ENCODE results near the gene C1orf210.

The C1orf210 gene

GRCh38 chr1:43246466-43247213, 38.7 kb downstream of the C1orf210 start:
- DNase-seq: no peak

DNA sequence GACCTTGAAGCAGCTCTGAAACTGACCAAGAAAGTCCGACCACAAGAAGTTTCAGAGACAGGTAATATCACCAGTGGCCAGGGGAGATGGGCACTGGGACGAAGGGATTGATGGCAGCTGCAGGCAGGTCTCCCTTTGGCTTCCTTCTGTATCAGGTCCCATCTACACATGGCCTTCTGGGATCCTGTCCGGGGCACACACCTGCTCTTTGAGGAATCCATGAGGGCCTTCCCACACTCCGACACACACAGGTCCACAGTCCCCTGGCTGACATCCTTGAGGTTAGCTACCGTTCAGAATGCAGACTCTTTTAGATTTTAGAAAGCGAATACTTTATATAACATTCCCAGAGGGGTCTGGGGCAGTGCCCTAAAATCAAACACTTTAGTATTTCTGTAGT, 42.1 kb downstream of the C1orf210 start:
- DNase-seq: no peak

DNA sequence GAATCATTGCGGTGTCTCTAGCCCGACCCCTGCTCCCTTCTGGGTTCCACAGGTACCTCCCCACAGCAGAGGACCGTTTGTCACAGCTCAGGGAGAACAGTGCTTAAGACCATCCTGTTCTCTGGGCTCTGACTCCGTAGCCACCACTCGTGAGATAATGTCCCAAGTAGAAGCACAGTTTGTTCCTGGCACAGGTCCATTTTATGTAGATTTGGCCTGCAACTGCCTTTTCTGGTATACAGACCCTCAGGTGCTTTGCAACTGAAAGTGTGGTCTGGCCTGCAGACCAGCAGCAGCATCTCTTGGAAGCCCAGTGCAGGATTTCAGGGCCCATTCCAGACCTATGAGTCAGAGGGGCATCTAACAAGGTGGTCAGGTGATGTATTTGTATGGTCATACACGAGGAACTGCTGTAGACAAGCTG, 44.0 kb downstream of the C1orf210 start:
- DNase-seq: peak; percentile 12

DNA sequence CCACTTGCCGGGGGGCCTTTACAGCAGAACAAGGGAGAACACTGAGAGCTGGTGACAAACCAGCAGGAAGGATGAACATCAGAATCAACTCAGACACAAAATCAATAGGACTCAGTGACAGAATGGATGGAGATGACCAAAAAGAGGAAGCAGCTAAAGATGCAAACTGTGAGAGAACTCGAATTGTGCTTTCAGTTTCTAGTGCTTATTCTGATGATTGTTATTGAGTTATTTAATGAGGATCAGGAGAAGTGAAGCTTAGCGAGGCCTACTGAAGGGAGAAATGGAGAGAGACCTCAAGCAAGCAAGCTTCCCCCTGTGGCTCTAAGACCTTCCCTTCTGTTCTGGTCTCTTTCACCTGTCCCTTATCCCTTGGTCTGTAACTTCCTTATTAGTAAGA, 45.9 kb downstream of the C1orf210 start:
- no peak for DNase-seq

GRCh38 chr1:43238991-43239469, 46.4 kb downstream of the C1orf210 start:
- DNase-seq: no peak

DNA sequence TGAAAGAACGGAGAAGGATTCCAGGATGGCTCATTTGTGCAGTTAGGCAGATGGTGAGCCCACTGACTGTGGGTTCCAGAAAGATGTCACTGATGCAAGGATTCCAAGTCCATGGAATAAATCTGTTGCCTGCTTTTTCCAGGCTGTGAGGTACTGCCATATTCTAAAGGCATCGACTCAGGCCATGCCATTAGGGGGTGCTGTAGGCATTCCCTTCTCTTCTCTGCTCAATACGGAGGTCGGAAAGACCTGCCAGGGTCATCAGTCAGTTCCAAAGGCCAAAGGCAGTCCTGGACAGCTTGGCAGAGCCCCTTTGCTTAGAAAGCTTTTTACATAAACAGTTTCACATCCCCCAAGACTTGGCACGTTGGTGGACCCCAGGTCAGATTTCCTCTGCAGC, 47.3 kb downstream of the C1orf210 start:
- peak; percentile 47 for DNase-seq

DNA sequence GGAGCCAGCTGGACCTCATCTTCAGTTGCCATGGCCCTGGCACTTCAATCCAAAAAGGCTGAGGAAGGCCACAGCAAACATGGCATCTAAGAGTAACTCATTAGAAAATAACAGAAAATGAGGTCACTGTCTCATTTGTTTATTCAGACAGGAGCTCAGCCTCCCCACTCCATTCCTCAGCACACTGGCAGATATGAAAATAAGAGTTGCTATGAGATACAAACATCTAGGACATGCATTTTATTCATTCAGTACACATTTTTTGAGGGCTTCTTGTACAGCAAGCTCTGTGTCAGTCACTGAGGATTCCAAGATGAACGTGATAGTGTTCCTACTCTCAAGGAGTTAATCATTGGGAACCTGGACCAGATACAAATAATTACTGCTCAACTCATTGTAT, 48.3 kb downstream of the C1orf210 start:
- DNase-seq: no peak

DNA sequence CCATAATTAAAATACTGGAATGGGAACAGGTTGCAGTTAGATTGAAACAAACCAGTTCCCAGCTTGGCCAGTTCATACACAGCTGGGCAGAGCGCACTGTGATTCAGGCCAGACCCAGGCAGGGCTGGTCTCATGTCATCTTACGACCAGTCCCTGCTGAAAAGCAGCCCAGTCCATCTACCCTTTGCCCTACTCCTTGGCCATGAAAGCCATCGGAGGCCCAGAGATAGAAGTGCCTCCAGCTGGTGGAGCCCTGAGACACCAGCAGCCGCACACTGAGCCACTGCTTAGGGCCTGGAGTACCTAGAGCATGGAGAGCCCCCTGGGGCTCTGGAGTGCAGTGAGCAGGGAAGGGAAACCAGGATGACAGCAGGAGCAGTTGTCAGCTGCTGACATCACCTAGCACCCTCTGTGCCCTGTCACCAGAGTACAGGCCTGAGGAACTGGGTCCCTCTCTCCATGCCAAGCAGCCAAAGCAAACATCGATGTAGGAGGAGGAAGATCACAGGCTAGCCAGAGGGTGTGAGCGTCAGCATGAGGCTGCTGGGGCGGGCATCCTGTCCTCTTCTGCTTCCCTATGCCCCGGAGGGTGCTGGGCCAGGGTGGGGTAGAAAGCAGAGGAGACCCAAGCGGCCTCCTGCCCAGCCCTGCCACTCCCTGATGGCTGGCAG, 49.8 kb downstream of the C1orf210 start:
- DNase-seq: no peak

- no peak for DNase-seq
Measured at GRCh38 chr1:43235040-43235439, 50.3 kb downstream of the C1orf210 start.

DNA sequence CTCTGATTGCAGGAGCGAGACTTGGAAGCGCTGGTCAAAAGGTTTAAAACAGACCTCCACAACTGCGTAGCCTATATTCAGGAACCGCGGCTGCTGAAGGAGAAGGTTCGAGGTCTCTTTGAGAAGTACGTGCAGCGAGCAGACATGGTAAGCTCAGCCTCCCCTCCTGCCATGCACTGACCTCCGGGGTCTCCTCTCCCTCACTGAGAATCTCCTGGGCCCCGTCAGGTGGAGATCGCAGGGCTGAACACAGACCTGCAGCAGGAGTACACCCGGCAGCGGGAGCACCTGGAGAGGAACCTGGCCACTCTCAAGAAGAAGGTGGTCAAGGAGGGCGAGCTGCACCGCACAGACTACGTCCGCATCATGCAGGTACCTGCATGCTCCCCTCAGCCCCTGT, 51.1 kb downstream of the C1orf210 start:
- no peak for DNase-seq

- DNase-seq: no peak
Measured at GRCh38 chr1:43233631-43234030, 51.8 kb downstream of the C1orf210 start.

- DNase-seq: peak; percentile 13
Measured at GRCh38 chr1:43232482-43232881, 52.9 kb downstream of the C1orf210 start.

- peak; percentile 69 for DNase-seq
Measured at GRCh38 chr1:43232074-43232473, 53.3 kb downstream of the C1orf210 start.
